ENCODE data around the gene JOSD1.
A peak's percentile ranks its signal among the peaks of the same experiment; 100 is the strongest.

The JOSD1 gene

DNA sequence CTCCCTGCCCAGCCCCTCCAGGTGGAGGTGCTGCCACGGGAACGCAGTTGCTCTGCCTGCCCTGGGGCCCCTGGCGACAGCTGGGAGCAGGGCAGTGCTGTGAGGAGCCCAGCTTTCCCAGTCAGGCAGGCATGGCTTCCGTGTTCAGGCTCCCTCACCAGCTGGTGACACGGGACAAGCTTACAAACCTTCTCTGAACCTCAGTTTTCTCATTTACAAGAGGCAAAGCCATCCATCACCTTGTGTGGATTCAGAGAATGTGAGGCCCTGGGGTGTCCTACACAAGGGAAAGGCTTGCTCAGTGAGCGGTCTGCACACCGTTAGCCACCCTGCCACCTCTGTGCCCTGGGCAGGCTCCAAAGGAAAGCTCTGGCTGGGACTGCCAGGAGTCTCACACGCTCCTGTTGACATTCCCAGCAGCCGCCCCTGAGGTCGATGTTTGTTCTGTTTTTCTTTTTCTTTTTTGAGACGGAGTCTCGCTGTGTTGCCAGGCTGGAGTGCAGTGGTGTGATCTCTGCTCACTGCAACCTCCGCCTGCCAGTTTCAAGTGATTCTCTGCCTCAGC, 31.6 kb upstream of the JOSD1 start:
- no peak for DNase-seq

DNA sequence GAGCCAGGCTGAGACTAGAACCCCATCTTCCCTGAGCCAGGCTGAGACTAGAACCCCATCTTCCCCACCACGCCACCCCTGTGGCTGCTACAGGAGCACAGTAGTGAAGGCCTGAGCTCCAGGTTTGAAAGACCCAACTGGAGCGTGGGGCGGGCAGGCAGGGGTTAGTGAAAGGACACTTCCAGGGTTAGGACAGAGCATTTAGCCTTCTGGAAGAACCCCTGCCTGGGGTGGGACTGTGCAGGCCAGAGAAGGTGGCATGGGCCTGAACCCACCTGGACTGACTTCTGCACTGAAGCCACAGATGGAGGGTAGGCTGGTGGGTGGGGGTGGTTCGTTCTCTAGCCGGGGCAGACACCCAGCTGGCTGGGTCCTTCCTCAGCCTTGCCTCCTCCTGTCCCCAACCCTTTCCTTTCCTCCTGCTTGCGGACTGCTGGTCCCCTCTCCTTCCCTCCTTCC, 31.0 kb upstream of the JOSD1 start:
- no peak for DNase-seq

DNA sequence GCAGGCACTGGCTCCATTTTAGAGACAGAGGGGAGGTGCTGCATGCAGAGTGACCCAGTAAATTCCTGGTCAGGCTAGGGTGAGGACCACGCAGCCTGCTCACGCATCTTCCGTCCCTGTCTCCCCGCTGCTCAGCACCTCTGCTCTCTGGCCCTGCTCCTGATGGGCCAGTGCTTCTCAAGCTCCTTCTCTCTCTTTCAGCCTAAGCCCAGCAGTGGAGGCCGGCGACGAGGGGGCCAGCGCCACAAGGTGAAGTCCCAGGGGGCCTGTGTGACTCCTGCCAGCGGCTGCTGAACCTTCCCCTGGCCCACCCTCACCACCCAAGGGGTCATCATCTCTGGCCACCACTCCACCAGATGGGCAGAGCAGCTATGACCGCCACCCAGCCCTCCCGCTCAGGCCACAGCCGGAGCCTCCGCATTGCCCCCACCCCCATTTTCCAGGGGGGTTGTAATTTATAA, 29.7 kb upstream of the JOSD1 start:
- no peak for DNase-seq

- no peak for DNase-seq
Observed at GRCh38 chr22:38729946-38730345, 29.2 kb upstream of the JOSD1 start.

DNA sequence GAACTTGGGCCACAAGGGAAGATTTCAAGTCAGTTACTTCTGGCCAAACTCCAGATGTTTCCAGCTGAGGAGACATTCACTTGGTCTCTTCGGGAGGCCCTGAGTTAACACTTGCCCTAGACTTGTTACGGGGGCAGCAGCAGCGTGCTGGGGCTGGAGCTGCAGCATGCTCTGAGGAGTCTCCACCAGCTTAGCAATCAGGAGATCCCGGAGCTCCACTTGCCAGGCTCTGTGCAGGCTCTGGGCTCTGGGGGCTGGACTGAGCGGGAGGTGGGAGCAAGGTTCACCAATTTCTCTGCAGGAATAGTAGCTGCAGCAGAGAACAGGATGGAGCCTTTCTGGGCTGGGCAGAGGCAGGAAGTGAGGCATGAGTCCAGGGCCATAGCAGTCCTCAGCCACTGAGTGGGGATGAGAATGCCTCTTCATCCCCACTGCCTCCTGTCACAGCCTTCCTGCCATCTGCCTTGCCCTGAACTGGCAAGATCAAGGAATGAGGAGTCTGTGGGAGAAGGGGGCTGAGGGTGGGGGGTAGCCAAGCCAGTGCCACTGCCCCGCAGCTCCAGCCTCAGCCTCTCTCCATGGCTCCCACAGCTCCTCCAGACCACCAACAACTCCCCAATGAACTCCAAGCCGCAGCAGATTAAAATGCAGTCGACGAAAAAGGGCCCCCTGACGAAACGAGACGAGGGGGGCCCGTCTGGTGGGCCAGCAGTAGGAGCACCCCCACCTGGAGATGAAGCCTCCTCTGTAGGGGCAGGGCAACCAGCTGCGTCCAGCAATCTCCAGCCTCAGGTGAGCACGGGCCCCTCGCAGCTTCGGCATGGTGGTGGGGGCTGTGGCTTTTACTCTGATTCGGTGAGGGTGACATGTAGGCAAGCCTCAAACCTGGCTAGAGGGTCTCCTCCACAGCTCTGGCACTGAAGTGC, 28.4 kb upstream of the JOSD1 start:
- DNase-seq: no peak

DNA sequence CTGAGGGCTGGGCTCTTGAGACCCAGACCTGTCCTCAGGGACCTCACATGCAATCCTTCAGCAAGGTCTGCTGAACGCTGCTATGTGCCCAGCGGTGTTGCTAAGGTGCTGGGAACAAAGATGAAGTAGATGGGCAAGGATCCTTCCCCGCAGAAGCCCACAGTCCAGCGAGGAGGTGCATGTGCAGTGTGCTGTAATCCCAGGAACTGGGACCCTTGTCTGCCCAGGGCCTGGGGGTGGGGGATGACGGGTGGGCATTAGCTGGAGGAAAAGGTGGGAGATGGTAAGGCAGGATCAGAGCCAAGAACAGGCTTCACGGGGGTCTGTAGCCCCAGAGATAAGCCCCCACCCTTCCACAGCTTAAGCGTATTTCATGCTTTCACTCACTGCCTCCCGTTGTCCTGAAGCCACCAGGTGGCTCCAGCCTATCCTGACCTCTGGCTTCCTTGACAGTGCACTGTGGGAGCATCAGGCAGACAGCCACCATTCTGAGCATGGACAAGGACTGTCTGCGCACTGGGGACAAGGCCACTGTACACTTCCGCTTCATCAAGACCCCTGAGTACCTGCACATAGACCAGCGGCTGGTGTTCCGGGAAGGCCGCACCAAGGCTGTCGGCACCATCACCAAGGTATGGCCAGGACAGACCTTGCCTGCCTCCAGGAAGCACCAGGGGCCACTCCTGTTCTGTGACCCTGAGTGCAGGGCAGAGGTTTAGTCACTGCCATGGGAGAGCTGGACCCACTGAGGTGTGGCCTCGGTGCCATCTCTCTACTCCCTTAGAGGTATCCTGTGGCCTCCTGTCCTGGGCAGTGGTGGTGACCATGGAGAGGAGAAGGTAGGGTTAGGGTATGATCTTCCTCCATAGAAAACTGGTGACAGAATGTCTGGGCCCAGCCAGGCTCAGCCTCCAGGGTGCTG, 27.0 kb upstream of the JOSD1 start:
- no peak for DNase-seq

- no peak for DNase-seq
Observed at GRCh38 chr22:38727123-38727522, 26.4 kb upstream of the JOSD1 start.

DNA sequence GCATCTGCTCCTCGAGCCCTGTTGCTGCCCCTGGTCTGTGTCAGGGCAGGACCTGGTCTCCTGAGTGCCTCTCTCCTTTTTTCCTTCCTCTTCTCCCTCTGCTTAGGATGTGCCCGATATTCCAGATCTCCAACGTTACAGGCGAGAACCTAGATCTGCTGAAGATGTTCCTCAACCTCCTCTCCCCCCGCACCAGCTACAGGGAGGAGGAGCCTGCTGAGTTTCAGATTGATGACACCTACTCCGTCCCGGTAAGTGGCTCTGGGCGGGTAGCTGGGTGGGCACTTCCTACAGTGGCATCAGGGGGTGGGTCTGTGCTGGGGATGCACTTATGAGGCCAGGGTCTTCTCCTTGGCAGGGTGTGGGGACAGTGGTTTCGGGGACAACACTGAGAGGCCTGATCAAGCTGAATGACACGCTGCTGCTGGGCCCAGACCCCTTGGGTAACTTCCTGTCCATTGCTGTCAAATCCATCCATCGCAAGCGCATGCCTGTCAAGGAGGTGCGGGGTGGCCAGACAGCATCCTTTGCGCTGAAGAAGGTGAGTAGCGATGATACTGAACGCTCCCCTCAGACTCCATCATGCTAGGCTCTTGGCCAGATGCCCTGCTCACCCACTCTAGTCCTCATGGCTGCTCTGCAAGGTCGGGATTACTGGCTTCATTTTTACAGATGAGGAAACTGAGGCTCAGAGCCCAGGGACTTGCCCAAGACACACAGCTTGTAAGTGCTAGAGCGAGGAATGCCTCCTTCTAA, 25.3 kb upstream of the JOSD1 start:
- DNase-seq: no peak

DNA sequence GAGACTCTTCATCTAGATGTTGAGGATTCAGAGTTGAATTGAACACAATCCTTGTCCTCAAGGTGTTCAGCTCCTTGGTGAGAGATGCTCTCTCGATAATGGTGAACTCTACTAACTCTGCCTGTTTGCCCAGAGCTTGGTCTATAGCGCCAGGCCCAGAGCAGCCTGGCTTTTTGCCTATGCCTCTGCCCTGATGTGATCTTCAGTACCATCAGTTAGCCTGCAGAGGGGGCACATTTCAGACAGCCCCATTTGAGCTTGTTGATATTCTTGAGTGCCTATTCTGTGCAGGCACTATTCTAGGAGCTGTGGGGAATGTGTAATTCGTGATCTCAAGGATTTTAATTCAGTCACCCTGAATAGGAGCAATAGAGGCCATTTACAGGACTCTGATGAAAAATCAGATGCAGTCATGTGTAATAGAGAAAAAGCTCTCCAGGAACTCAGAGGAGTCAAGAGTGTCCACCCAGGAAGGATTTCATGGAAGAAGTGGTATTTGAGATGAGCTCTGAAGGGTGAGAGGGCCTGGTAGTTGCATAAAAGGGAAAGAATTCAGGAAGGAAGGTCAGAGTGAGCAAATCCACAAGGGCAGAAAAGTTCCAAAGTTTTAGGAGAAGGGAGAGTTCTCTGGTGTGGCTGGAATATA, 24.3 kb upstream of the JOSD1 start:
- peak; percentile 45 for DNase-seq

GRCh38 chr22:38724176-38724575, 23.4 kb upstream of the JOSD1 start:
- no peak for DNase-seq

- DNase-seq: no peak
Observed at GRCh38 chr22:38721551-38721950, 20.8 kb upstream of the JOSD1 start.

DNA sequence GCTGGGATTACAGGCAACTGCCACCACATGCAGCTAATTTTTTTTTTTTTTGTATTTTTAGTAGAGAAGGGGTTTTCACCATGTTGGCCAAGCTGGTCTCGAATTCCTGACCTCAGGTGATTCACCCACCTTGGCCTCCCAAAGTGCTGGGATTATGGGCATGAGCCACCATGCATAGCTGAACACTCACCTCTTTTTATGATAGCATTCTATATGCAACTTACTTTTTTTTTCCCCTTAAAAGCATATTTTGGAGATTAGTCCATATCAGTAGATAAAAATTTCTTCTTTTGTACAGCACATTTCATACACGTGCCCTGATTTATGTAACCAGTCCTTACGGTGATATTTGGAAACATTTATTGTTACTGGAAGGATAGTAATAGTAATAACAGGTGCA, 19.6 kb upstream of the JOSD1 start:
- DNase-seq: no peak

GRCh38 chr22:38719196-38719595, 18.5 kb upstream of the JOSD1 start:
- no peak for DNase-seq

DNA sequence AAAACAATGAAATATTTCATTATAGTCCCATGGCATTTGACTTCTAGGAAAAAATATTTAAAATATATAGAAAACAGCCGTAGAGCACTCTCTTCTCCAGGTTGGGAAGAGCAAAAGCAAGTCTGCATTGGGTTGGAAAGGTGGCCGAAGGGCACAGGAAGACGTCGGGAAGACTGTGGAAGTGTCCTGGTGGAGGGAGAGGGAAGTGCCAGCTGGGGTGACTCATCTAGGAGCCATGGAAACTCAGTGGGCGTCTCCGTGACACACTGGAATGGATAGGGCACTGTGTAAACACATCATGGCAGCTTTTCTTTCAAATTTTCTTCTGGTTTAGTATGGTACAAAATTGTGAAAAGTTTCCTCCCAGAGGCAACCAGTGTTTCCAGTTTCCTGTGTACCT, 17.7 kb upstream of the JOSD1 start:
- DNase-seq: no peak

- DNase-seq: no peak
Observed at GRCh38 chr22:38717244-38717643, 16.5 kb upstream of the JOSD1 start.

DNA sequence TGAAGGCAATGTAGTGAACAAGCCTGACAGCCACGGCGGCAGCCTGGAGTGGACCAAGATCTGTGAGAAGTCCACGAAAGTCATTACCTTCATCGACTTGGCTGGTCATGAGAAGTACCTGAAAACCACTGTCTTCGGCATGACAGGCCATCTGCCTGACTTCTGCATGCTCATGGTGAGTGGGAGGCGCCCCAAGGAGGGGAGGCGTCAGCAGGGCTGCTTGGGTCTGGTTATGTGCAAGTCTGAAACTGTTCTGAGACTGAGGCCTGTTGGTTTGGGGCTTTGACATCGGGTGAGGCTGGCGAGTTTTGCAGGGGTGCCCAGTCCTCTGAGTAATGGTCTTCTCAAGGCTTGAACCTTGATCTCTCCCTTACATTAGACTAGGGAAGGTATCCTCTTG, 16.1 kb upstream of the JOSD1 start:
- DNase-seq: no peak

DNA sequence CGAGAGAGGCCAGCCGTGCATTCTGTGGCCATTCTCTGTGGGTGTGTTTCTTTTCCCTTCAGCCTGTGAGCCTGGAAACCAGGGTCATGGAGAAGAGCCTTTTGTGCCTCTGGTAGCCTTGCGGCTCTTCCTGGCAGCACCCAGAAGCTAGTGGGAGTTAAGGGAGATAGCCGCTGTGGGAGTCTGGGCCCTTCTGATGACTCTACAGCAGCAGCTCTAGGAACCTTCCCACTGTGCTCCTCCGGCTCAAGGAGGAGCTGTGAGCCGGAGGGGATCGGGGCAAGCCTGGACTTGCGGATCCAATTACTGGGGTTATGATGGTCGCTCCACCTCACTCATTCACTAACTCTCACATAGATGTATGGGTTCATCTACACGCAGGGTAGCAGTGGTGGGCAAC, 15.5 kb upstream of the JOSD1 start:
- no peak for DNase-seq

DNA sequence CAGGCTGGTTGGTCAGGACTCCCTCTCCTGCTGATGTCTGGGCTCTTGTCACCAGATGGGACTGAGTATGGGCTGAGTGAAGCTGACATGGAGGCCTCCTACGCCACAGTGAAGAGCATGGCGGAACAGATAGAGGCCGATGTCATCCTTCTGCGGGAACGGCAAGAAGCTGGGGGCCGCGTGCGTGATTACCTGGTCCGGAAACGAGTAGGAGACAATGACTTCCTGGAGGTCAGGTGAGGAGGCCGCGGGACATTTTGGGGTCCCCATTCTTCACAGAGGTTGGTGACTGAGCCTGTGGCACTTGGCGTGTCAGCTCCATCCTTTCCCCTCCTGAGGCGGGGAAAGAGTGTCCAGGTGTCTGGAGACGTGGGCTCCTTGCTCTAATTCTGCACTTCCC, 15.1 kb upstream of the JOSD1 start:
- no peak for DNase-seq

DNA sequence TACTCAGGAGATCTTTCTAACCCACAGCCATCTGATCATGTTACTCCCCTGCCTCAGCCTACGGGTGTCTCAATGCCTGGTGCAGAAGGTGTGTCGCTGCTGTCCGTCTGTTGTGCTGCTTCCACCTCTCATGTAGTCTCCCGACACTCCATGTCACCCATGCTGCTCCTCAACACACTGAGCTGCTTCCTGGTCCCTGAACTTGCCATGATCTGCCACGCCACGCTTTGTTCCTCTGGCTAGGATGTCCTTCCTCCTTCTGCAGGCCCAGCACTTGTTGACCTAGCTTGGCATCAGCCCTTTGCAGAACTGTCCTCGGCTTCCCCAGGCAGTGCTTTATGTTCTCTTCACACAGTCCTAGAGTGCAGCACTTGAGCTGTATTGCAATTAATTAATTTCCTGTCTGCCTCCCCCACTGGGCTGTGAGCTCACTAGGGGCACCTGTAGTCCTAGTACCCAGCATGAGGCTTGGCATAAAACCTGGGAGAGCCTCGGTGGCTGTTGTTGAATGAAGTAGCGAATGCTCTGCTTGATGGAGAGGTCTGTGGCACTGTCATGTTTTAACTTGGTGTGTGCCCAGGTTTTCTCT, 14.5 kb upstream of the JOSD1 start:
- no peak for DNase-seq

- DNase-seq: no peak
Observed at GRCh38 chr22:38713921-38714320, 13.2 kb upstream of the JOSD1 start.

GRCh38 chr22:38712486-38713207, 11.9 kb upstream of the JOSD1 start:
- no peak for DNase-seq
